Dendritic cell treated with granulocyte-macrophage colony-stimulating factor and Interleukin-4, amounts not matched to agents 40 ng/mL and 50 ng/mL, for 4 days (primary cell): Measurements from ENCODE around the gene SLC22A13.
"Not testable (repeated sequence)": the region's sequence is repeated elsewhere in the genome, so short reads cannot be mapped to it uniquely, and the experiment has no call there.

Source experiments
- H3K27ac Mint-ChIP-seq: one replicate; pipeline ENCODE4 v1.8.0; 2022; ENCODE audit warnings: mild to moderate bottlenecking, mixed read lengths
- H3K27me3 Mint-ChIP-seq: one replicate; pipeline ENCODE4 v1.8.0; 2022; ENCODE audit warnings: mild to moderate bottlenecking, mixed read lengths
- H3K36me3 Mint-ChIP-seq: one replicate; pipeline ENCODE4 v1.8.0; 2022; ENCODE audit warnings: low read depth, mixed read lengths
- H3K4me1 Mint-ChIP-seq: one replicate; pipeline ENCODE4 v1.8.0; 2022; ENCODE audit warnings: low read depth, mixed read lengths
- H3K4me3 Mint-ChIP-seq: one replicate; pipeline ENCODE4 v1.8.0; 2022; ENCODE audit warnings: mild to moderate bottlenecking, moderate library complexity, mixed read lengths
- H3K9me3 Mint-ChIP-seq: one replicate; pipeline ENCODE4 v1.8.0; 2022; ENCODE audit warnings: mixed read lengths
- intact Hi-C: fragments of 100-400 bp; cut with micrococcal nuclease; formaldehyde crosslinking; loops from one replicate; pipeline ENCODE4 v1.15.0; 2022

SLC22A13 gene, protein sequence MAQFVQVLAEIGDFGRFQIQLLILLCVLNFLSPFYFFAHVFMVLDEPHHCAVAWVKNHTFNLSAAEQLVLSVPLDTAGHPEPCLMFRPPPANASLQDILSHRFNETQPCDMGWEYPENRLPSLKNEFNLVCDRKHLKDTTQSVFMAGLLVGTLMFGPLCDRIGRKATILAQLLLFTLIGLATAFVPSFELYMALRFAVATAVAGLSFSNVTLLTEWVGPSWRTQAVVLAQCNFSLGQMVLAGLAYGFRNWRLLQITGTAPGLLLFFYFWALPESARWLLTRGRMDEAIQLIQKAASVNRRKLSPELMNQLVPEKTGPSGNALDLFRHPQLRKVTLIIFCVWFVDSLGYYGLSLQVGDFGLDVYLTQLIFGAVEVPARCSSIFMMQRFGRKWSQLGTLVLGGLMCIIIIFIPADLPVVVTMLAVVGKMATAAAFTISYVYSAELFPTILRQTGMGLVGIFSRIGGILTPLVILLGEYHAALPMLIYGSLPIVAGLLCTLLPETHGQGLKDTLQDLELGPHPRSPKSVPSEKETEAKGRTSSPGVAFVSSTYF

DNA sequence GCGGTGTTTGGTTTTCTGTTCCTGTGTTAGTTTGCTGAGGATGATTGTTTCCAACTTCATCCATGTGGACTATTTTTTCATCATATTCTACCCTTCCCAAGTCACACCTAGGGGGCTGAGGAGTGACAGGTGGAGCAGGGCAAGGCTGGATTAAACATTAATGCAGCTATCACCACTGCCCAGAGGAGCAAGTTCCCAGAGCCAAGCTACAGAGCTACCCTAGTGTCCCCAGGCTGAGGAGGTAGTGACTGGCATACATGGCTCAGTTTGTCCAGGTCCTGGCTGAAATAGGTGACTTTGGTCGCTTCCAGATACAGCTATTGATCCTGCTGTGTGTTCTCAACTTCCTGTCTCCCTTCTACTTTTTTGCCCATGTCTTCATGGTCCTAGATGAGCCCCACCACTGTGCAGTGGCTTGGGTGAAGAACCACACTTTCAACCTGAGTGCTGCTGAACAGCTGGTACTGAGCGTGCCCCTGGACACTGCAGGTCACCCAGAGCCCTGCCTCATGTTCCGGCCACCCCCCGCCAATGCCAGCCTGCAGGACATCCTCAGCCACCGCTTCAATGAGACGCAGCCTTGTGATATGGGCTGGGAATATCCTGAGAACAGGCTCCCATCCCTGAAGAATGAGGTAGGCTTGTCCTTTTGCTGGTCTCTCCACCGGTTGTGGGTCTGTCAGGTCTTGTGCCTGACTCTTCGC is at the start of gene SLC22A13:
SLC22A13 (plus strand) TSS at position 209 of the 704 bp plus-strand sequence; CDS start at position 258, 49 bp downstream.
- Mint-ChIP-seq H3K4me3 (no peak within 1 kb of the TSS), H3K36me3 (peaks cover 2% of the 10 kb centered on the region), H3K27ac (no peak within 1 kb of the TSS), H3K27me3 (no peaks in the 10 kb centered on the region), H3K9me3 (no peaks in the 10 kb centered on the region), H3K4me1 (peaks cover 20% of the 10 kb centered on the region)
- intact Hi-C loops, result no loop called here

DNA sequence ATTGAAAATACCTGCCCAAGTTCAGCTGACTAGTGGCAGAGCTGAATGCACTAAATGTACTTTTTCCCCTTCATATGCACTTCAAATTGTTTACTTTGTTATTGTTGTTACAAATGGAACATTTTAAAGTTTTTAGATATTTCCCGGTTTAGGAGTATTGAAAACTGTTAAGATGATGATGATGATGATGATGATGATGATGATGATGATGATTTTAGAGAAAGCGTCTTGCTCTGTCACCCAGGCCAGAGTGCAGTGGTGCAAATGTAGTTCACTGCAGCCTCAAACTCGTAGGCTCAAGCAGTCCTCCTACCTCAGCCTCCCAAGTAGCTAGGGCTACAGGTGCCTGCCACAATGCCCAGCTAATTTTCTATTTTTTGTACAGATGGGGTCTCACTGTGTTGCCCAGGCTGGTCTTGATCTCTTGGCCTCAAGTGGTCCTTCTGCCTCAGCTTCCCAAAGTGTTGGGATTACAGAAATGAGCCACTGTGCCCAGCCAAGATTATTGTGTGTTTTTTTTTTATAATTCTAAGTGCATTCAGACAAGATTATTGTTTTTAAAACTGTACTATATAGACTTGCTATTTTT is 45.9 kb upstream of the SLC22A13 start:
- no peaks in the 10 kb centered on the region for H3K4me1 Mint-ChIP-seq
- H3K27me3 Mint-ChIP-seq, result no peaks in the 10 kb centered on the region
- no peak overlapping the region for H3K4me3 Mint-ChIP-seq
- no peaks in the 10 kb centered on the region for H3K9me3 Mint-ChIP-seq
- intact Hi-C loops, result no loop called here
- peaks cover 57% of the 10 kb centered on the region for H3K36me3 Mint-ChIP-seq
- H3K27ac Mint-ChIP-seq, result no peak overlapping the region

DNA sequence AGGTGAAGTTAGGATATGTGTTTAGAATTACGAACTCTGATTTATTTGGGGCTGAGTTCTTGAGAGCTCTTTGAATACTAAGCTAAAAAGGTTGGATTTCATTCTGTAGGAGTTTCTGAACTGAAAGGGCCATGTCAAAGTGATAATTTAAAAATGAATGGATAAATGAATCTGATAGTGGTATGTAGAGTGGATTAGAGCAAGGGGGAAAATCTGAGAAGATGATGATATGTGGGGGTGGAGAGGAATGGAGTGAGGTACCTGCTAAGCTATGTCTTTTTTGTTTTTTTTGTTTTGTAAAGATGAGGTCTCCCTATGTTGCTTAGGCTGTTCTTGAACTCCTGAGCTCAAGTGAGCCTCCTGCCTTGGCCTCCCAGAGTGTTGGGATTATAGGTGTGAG is 44.6 kb upstream of the SLC22A13 start:
- no peaks in the 10 kb centered on the region for H3K9me3 Mint-ChIP-seq
- H3K27me3 Mint-ChIP-seq, result no peaks in the 10 kb centered on the region
- H3K4me3 Mint-ChIP-seq, result no peak overlapping the region
- intact Hi-C loops, result no loop called here
- H3K4me1 Mint-ChIP-seq, result no peaks in the 10 kb centered on the region
- no peak overlapping the region for H3K27ac Mint-ChIP-seq
- H3K36me3 Mint-ChIP-seq, result peaks cover 59% of the 10 kb centered on the region

DNA sequence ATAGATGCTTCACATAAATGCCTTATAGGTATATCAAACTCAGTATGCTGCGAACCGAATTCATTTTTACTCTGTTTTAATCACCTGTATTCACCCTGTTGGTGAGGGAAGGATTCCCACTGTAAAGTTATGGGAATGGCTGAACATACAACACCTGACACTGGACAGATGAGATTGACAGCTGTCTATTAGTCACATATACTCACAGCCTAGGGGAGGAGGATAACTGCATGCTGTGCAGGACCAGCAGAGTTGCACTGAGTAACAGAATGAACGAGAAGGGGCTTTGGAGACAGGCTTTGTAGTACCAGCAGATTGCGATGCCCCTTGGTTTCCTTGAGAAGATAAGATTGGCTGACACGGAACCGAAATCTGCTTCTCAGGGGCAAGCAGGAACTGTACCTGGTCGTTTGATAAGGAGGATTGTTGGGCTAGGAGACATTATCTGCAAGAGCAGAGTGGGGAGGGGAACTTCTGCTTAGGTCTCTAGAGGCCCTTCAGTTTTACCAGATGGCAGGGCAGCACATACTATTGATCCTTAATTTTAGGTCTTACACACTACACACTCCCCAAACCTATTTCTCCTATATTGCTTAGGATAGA is 43.5 kb upstream of the SLC22A13 start:
- Mint-ChIP-seq H3K9me3 (no peaks in the 10 kb centered on the region), H3K36me3 (peaks cover 58% of the 10 kb centered on the region), H3K4me1 (peaks cover under 1% of the 10 kb centered on the region), H3K27ac (no peak overlapping the region), H3K4me3 (no peak overlapping the region), H3K27me3 (no peaks in the 10 kb centered on the region)
- intact Hi-C loops, result loop anchor here (2.0 kb wide), 1 partner anchor 21 kb away; no protein-coding TSS in a partner anchor

DNA sequence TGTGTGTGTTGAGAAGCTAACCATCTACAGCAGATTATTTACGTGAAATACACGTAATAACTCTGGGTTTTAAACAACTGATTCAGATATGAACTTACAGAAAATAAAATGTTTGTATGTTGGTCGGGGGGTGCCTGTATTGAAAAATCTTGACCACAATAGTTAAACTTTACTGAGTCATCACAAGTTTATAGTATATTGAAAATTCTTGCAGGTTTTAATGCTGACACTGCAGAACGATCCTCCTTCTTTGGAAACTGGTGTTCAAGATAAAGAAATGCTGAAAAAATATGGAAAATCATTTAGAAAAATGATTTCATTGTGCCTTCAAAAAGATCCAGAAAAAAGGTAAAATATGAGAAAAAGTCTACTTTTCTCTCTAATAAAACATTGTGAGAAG is 41.3 kb upstream of the SLC22A13 start:
- Mint-ChIP-seq H3K36me3 (peaks cover 57% of the 10 kb centered on the region), H3K4me3 (no peak overlapping the region), H3K9me3 (no peaks in the 10 kb centered on the region), H3K4me1 (peaks cover 18% of the 10 kb centered on the region), H3K27ac (no peak overlapping the region), H3K27me3 (no peaks in the 10 kb centered on the region)
- intact Hi-C loops, result no loop called here

DNA sequence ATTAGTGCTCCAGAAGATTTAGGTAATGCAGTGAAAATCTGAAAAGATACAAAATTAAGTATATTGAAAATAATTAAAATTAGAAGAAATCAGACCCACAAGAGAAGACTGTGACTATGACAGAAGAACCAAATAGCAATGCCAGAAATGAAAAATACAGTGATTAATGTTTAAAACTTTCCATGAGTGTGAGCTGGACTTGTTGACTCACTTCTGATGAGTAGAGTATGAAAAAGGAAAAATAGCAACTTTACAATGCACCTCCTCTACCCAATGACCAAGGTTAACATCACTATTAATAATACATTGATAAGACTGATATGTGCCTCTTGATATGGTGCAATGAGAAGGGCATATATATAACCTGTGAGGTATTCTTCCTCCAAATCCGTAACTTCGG is 39.3 kb upstream of the SLC22A13 start:
- Mint-ChIP-seq H3K36me3 (peaks cover 71% of the 10 kb centered on the region), H3K27me3 (no peaks in the 10 kb centered on the region), H3K27ac (no peak overlapping the region)

DNA sequence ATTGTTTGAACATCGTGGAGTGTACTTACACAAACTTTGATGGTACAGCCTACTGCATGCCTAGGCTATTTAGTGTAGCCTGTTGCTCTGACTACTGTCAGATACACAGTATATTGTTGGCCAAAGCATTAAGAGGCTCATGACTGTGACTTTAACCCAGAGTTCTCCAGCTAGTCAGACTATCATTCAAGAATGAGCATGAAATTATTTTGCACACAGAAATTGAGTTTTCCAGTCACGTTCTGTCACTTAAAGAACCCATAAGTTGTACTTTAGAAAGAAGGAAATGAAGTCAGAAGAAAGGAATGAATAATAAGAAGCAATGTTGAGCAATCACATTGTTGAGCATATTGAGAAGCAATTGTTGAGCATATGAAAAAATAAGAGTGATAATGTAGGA is 37.6 kb upstream of the SLC22A13 start:
- Mint-ChIP-seq H3K4me1 (peaks cover 32% of the 10 kb centered on the region), H3K9me3 (no peaks in the 10 kb centered on the region), H3K27ac (no peak overlapping the region), H3K4me3 (no peak overlapping the region), H3K36me3 (peaks cover 69% of the 10 kb centered on the region), H3K27me3 (no peaks in the 10 kb centered on the region)
- intact Hi-C loops, result loop anchor here (5.0 kb wide), 1 partner anchor 111 kb away; no protein-coding TSS in a partner anchor

More for the DNA sequence above, 39.3 kb upstream of the SLC22A13 start:
- peaks cover 18% of the 10 kb centered on the region for H3K4me1 Mint-ChIP-seq
- intact Hi-C loops, result loop anchor here (5.0 kb wide), 1 partner anchor 109 kb away; no protein-coding TSS in a partner anchor
- no peaks in the 10 kb centered on the region for H3K9me3 Mint-ChIP-seq
- H3K4me3 Mint-ChIP-seq, result no peak overlapping the region

DNA sequence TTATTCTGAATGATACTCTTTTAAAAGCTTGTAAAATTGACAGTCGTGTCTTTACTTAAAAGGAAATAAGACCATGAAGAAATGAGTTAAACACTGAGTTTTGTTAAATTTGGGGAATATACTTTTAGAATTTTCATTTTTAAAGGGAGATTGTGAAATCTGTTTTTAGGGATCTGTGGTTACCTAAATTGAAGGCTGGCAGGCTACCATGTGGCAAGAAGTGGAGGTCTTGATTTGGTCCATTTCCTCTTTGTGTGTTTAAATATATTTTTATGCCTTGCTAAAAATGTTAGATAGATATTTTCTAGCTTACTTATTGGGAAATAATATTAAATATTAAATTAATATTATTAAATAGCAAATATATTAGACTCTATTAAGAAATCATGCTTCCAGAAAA is 36.6 kb upstream of the SLC22A13 start:
- Mint-ChIP-seq H3K27ac (no peak overlapping the region), H3K27me3 (no peaks in the 10 kb centered on the region), H3K36me3 (peaks cover 69% of the 10 kb centered on the region), H3K4me3 (no peak overlapping the region), H3K9me3 (no peaks in the 10 kb centered on the region), H3K4me1 (peaks cover 32% of the 10 kb centered on the region)
- intact Hi-C loops, result loop anchor here (5.0 kb wide), 1 partner anchor 112 kb away; no protein-coding TSS in a partner anchor

DNA sequence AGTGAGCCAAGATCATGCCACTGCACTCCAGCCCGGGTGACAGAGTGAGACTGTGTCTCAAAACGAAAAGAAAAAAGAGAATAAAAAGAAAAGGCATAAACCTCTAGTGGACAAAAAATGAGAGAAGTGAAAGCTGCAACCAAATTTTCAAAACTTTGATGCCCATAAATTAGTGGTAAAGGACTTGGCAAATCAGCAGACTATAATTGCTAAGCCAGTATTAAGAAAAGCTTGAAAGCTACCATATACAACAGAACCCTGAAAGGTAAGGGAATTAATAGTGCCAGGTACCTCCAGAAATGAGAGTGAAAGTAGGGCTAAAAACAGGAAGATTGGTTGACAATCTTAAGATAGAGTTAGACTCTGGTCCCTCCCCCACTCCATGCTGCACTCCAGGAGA is 32.9 kb upstream of the SLC22A13 start:
- Mint-ChIP-seq H3K36me3 (peaks cover 79% of the 10 kb centered on the region), H3K4me3 (no peak overlapping the region), H3K27me3 (no peaks in the 10 kb centered on the region), H3K9me3 (no peaks in the 10 kb centered on the region), H3K4me1 (peaks cover 37% of the 10 kb centered on the region), H3K27ac (peak overlapping the region; percentile 52)
- intact Hi-C loops, result loop anchor here (5.0 kb wide), 1 partner anchor 100 kb away; no protein-coding TSS in a partner anchor

DNA sequence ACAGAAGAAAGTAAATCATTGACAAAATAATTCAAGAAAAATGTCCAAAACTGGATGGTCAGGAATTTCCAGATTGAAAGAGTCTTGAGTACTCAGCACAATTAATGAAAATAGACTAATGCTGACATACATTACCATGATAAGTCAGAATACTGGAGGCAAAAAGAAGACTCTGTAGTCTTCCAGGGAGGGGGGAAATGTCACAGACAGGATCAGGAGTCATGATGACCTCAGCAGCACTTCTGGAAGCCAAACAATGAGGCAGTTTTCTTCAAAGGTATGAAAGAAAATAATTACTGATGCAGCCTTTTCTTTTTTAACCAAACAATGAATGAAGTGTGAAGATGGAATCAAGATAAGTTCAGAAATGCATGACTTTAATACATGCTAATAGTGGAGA is 30.1 kb upstream of the SLC22A13 start:
- Mint-ChIP-seq H3K4me1 (peaks cover 25% of the 10 kb centered on the region), H3K36me3 (peaks cover 88% of the 10 kb centered on the region), H3K27me3 (no peaks in the 10 kb centered on the region), H3K9me3 (no peaks in the 10 kb centered on the region), H3K4me3 (no peak overlapping the region), H3K27ac (no peak overlapping the region)
- intact Hi-C loops, result no loop called here

DNA sequence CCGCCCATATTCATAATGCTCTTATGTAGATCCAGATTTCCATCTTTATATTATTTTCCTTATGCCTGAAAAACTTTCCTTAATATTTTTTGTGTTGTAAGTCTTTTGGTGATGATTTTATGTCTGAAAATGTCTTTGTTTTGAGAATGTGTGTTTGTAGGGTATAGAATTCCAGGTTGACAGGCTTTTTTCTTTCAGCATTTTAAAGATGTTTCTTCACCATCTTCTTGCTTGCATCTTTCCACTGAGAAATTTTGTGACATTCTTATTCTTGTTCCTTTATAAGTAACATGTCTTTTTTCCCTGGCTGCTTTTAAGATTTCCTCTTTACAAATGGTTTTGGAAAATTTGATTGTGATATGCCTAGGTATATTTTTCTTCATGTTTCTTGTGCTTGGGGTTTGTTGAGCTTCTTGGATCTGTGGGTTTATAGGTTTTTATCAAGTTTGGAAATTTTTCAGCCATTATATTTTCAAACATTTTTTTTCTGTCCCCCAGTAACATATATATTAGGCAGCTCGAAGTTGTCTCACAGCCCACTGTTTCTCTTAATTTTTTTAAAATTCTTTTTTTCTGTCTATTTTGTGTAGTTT is 27.1 kb upstream of the SLC22A13 start:
- H3K27ac Mint-ChIP-seq, result no peak overlapping the region
- H3K4me1 Mint-ChIP-seq, result peaks cover 11% of the 10 kb centered on the region
- H3K4me3 Mint-ChIP-seq, result no peak overlapping the region
- intact Hi-C loops, result no loop called here
- H3K36me3 Mint-ChIP-seq, result peaks cover 87% of the 10 kb centered on the region
- H3K9me3 Mint-ChIP-seq, result no peaks in the 10 kb centered on the region
- no peaks in the 10 kb centered on the region for H3K27me3 Mint-ChIP-seq

DNA sequence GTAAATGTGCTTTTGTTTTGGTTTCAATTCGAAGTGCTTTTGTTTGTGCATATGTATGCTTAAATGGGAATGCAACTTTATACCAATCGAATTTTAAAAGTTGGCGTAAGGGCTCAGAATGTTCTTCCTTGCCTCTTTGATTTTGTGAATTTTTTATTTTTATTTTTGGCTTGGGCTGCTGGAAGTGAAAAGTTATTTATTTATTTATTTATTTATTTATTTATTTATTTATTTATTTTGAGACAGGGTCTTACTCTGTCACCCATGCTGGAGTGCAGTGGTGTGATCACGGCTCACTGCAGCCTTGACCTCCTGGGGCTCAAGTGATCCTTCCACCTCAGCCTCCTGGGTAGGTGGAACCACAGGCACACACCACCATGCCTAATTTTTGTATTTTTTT is 22.8 kb upstream of the SLC22A13 start:
- H3K4me1 Mint-ChIP-seq, intact Hi-C loops, H3K9me3 Mint-ChIP-seq, H3K4me3 Mint-ChIP-seq, H3K27ac Mint-ChIP-seq, H3K27me3 Mint-ChIP-seq: not testable (repeated sequence)
- peaks cover 79% of the 10 kb centered on the region for H3K36me3 Mint-ChIP-seq

DNA sequence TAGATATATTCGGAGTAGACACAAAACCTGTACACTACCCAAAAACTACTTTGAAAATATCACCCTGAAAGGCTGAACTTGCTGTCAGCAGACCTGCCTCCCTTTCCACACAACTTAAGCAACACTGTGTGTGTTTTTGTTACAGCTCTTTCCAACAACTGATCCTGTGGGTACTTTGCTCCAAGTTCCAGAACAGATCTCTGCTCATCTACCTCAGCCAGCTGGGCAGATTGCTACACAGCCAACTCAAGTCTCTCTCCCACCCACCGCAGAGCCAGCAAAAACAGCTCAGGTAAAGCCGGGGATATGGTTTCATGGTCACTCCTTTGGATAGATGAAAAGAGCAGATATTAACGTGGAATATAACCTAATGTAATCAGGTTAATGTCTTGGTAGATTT is 19.7 kb upstream of the SLC22A13 start:
- intact Hi-C loops, result no loop called here
- peaks cover 76% of the 10 kb centered on the region for H3K36me3 Mint-ChIP-seq

More for the DNA sequence above, 19.7 kb upstream of the SLC22A13 start:
- Mint-ChIP-seq H3K4me3 (no peak overlapping the region), H3K27me3 (no peaks in the 10 kb centered on the region), H3K27ac (no peak overlapping the region), H3K9me3 (no peaks in the 10 kb centered on the region), H3K4me1 (no peaks in the 10 kb centered on the region)
